MV-4-11 (cell line): ENCODE measurements around the gene BCAS3.

Experiments
- DNase-seq: peaks from one replicate; lab custom pipeline; 2025; lab: John Stamatoyannopoulos, UW

Gene BCAS3

DNA sequence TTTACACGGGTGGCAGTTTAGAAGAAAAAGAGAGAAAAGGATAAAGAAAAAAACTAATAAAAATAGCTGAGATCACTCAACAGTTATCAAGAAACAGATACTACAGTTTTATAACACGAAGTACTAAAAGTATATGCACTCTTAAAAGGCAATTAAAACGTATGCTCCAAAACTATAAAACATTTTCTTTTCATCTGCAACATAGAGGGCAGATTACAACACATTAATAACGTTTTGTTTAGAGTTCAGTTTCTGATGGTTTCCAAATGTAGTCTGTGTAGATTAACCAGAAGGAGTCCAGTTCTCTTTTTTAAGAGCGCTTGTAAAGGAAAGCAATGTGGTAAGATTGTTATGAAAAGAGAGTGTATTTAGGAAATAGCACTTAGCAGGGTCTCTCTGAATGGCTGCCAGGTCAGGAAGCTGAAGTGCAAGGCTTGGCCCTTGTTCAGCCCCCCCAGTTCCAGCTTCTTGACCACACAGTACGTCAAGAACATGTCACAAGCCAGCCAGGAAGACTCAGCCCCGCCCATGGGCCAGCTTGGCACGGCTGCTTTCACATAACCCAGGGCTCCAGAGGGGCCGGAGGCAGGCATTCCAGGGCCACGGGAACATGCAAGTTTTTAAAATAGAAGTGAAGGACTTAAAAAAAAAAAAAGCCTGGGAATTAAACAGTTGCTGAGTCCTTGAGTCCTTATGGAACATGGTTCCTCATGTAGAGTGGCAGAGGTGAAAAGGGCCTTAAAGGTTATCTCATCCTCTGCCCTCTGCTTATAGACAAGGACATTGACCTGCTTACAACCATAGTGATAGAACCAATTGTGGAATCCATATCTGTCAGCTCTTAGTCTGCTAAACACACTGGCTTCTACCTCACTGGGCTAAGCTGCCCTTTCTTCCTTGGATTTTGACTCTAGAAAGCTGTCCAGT lies 574.6 kb downstream of the BCAS3 start:
- DNase-seq = peak; percentile 100

GRCh38 chr17:61253362-61253761 lies 575.7 kb downstream of the BCAS3 start:
- no peak for DNase-seq

GRCh38 chr17:61253937-61254574 lies 576.4 kb downstream of the BCAS3 start:
- no peak for DNase-seq

- DNase-seq = no peak
Observed at GRCh38 chr17:61254904-61255303, 577.3 kb downstream of the BCAS3 start.

DNA sequence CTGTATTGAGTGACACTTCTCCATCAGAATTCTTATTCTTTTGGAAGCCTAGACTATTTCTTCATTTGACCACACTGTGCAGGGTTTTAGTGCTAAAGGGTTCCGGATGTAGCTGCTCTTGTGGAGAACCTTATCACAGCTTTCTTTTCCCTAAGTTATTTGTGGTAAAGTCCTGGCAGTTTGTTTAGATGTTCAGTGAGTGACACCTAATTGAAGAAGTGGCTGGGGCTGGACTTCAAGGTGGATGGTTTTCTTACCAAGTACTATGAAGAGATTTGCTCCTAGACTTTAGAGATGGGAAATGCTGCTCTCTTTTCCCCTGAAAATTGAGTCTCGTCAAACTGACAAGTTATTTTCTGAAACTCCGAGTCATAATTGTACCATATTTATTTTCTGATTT lies 578.0 kb downstream of the BCAS3 start:
- DNase-seq = no peak

DNA sequence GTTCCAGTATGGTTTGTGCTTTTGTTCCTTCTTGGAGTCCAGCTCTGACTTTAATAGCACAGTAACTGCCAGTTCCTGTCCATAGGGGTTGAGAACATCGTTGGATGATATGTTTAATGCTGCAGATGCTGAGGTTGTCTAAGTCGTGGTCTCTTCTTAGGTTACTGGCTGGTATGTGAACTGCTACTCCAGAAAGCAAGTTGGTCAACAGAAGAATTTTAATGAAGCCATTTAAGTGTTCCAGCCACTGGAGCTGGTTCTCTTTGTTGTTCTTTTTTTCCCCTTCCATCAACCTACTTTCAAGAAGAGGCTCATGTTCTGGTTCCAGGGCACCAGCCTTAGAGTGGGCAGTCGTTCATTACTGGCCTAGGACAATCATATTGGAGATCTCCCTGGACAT lies 581.7 kb downstream of the BCAS3 start:
- no peak for DNase-seq

DNA sequence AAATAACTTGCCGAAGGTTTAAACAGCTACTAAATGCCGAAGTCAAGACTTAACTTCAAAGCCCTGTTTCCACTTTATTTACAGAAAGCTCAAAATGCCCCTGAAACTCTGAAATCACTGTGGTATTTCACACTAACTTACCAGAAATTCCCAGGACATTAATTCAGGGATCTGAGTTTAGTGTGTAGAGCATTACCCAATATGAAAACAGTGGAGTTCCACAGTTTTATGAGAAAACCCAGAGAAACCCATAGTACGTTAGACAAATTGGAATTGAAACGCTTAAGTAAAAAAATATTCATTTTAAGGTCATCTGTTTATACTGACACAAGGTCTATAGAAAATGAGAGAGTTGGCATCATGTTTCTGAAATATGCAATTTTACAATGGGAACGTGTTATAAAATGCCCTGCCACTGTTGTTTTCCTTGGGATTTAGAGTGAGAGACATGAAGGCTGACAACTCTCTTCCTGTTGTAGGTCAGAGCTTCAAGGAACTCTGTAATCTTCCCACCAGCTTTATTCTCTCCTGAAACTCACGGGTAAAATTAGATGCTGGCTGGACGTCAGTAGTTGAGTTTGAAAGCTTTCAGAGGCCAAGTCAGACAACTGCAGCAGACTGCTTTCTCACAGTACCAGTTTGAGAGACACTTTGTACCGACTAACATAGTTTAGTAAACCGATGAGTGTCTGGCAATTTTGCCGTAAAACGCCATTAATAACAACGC lies 582.6 kb downstream of the BCAS3 start:
- no peak for DNase-seq

- no peak for DNase-seq
Observed at GRCh38 chr17:61261001-61261637, 583.5 kb downstream of the BCAS3 start.

DNA sequence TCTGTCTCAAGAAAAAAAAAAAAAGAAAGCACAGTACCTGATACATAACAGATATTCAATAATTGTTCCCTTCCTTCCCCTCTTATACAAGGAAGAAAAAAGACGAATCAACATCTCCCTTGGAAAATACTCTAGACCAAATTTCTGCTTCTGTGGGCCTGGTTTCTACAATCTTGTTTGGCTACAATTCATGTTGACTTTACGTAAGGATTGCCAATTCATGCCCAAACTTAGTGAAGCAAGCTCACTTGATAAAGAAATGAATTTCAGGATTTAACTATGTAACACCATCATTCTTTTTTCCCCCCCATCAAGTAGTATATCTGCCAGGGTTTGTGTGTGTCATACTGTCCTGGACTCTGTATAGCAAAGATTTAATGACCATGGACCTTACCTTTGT lies 587.7 kb downstream of the BCAS3 start:
- DNase-seq = no peak

- no peak for DNase-seq
Observed at GRCh38 chr17:61267847-61268246, 590.2 kb downstream of the BCAS3 start.

GRCh38 chr17:61275395-61275794 lies 597.7 kb downstream of the BCAS3 start:
- DNase-seq = no peak

DNA sequence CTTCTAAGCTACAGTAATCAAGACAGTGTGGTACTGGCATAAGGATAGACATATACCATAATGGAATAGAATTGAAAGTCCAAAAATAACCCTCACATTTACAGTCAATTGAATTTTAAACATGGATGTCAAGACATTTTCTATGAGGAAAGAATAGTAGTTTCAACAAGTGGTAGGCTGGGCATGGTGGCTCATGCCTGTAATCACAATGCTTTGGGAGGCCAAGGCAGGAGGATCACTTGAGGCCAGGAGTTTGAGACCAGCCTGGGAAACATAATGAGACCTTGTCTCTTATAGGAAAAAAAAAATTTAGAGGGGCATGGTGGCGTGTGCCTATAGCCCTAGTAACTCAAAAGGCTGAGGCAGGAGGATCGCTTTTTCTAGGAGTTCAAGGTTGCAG lies 599.2 kb downstream of the BCAS3 start:
- DNase-seq = no peak

DNA sequence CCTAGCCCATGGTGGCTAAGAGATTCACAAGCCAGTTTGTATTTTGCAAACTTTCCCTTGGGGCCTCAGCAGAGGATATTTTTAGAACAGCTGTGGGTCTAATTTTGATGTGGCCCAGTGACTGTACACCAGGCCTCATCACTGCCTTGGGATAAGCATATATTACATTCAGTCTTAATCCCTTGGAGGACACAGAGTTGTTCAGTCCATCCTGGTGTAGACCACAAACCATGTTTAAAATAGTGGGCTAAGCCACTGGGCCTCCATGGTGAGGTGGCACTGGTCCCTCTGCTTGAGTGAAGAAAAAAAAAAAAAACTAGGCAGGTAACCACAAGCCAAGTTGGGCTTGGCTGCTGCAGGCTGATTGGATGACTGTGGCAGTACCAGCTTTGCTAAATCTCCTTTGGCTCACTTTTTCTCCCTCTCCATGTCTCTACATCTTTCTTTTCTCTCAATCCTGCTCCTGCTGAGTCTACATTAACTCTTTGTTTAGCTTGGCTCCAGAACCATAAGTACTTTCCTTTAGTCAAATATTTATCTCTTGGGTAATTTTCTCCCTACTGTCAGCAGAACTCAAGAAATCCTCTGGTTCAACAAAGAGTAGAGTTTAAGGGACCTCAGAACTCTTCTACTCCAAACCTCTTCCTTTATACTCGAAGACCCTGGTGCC lies 602.0 kb downstream of the BCAS3 start:
- peak; percentile 88 for DNase-seq

DNA sequence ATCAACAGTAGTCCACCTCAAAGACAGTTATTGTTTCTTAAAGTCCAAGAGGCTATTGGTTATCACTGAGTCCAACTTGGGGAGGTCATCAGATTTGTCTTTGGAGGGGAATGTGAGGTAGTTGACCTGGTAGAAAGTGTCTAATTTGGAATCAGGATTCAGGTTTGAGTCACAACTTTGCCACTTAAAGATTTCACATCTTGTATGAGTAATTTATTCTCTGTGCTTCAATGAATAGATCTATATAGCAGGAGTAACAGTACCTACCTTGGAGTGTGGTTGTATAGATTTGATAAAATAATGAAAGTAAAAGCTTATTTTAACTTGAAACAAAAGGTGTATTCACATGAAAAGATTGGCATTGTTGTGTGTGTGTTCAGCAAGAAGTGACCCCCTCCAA lies 602.7 kb downstream of the BCAS3 start:
- DNase-seq = no peak

- no peak for DNase-seq
Observed at GRCh38 chr17:61280851-61281250, 603.2 kb downstream of the BCAS3 start.

DNA sequence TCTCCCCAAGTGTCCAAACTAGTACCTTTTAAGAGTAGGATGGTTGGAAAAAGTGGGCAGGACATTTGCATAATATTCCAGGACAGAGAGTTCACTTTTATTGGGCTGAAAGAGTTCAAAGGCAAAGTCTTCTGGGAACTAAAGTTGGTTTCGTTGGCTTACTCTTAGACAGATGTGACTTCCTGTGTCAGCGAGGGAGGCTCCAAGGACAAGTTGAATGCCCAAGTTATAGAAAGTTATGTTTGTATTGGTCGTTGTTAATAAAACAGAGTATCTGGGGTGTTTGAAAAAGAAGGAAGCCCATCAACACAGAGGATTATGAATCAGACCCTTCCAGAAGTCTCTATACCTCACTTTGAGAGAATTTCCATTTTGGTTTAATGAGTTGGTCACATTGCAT lies 604.7 kb downstream of the BCAS3 start:
- DNase-seq = peak; percentile 66

DNA sequence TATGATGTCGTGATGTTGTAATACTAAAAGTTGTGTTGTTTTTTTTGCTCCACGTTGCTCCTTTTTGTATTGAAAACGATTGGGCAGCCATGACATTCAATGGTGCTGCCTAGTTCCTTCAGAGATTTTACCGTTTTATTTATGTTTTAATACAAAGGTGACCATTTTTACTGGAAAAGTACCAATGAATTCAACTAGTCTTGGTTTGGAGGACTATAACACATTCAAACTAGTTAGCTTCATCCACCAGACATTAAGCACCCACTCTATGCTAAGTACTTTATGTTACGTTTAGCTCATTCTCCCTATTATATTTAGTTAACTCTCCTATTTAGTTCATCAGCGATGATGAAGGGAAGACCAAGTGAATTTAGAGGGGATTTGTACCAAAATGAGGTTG lies 605.4 kb downstream of the BCAS3 start:
- DNase-seq = no peak

- no peak for DNase-seq
Observed at GRCh38 chr17:61284174-61284573, 606.5 kb downstream of the BCAS3 start.

DNA sequence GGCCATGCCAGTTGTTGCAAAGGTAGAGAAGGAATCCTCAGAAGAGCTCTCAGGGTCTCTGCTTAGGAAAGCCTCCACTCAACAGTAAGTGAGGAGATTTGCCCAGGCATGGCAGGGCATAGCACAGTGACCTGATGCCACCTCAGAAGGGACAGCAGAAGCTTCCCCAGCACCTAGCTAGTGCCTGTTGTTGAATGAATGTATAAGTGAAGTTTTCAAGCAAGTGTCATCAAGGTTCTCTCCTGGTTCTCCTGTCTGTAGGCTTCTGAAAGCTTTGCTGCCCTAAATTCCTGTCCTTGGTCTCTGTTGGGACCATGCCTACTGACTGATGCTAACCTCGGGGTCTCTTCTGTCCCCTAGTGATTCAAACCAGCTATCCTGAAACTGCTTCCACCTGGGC lies 607.1 kb downstream of the BCAS3 start:
- DNase-seq = no peak

DNA sequence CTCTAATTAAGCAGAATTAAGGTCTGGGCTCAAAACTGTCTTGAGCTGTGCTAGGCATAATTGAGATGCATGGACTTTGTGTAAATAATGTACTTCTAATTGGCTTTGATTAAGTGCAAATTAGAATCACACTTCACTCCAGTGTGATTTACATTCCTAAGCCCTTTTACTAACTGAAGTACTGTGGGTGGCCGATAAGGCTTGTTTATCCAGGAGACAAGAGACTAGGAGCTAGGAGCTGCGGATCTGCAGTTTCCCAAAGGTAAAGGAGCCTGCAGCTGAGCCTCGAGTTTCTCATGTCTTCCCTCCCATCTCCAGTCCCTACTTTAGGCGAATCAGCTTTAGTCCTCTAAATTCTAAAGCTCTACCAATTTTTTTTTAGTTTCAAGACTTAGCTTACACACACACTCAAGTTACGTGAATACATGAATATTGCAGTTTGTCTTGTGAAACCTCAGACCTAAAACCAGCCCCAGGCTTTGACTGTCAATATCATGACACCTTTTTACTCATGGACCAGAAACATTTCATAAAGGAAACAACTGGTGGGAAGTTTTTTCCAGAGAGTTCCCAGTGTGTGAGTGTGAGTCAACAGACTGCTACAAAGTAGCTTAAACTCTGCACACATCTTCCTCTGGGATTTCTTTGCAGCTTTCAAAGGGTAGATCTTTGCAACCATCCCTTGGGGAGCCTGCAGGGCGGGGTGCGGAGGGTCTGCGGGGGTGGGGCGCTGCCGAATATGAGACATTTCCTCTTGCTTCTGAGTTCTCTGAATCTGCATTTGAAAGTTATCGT lies 608.1 kb downstream of the BCAS3 start:
- DNase-seq = no peak

DNA sequence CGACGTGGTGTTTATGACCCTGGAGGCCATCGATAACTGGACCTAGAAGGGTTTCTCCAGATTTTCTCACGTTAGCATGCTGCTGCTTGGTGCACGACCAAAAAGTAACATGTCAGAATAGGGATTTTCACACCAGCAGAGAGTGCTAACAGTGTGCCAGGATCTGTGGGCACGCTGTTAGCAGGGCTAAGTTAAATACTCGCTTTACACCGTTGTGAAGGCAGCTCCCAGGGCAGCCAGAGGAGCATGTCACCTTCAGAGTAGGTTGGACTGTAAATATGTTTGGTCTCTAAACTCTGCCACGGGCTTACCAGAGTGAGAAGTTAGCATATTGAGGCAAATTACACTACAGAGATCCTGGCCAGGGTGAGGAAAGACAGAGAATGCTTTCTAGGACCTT lies 608.8 kb downstream of the BCAS3 start:
- DNase-seq = no peak
